ENCODE measurements around the gene DNAJC6.

DNAJC6 gene

DNA sequence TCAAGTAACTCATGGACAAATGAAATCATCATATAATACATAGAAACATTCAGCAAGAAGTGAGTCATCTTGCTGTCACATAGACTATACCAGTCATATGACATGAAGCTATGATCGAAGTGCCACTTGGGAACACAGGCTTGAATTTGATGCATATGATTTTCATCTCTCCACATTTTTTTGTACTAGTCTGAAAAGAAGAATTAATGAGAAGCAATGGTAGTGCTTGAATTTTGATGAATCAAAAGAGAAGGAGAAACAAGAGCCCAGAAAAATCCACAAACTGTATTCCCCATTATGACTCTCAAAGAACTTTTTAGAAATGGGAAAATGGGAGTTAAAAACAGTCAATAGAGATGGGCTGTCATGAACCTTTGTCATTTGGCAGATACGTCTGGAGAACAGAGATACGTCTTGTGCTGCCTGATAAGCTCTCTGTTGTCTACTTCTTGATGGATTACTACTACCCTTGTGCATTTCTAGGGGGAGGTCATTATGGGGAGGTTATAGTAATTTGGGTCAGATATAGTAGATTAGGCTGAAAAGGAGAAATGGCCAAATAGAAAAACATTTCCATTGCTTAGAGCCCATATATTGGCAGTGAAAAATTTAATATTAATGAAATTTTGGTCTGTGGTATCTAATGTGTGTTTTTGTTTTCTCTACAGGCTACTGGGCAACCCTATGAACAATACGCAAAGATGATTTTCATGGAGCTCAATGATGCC lies 103.1 kb downstream of the DNAJC6 start:
- DNase-seq, result no peak

- no peak for DNase-seq
These were observed 103.6 kb downstream of the DNAJC6 start for GRCh38 chr1:65412984-65413375.

- DNase-seq, result no peak
These were observed 105.2 kb downstream of the DNAJC6 start for GRCh38 chr1:65414538-65414937.

- DNase-seq, result no peak
These were observed 107.4 kb downstream of the DNAJC6 start for GRCh38 chr1:65416767-65417166.

DNA sequence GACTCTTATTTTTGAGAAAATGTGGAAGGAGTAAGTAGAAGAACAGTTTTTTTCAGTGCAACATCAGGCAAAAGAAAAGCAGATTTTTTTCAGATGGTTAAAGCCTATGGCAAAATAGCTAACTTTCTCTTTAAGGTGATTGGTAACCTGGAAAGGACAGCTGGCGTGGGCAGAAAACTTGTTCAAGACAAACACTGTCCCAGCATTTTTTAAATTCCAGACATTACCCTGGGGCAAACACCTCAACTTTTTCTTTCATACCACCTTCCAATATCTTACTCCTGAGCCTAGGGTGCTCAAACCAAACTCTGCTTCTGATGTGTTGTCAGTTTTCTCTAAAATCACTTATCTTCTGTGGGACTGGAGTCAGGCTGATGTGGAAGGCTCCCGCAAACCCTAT lies 108.4 kb downstream of the DNAJC6 start:
- DNase-seq, result no peak

- DNase-seq, result no peak
These were observed 109.3 kb downstream of the DNAJC6 start for GRCh38 chr1:65418522-65419185.

DNA sequence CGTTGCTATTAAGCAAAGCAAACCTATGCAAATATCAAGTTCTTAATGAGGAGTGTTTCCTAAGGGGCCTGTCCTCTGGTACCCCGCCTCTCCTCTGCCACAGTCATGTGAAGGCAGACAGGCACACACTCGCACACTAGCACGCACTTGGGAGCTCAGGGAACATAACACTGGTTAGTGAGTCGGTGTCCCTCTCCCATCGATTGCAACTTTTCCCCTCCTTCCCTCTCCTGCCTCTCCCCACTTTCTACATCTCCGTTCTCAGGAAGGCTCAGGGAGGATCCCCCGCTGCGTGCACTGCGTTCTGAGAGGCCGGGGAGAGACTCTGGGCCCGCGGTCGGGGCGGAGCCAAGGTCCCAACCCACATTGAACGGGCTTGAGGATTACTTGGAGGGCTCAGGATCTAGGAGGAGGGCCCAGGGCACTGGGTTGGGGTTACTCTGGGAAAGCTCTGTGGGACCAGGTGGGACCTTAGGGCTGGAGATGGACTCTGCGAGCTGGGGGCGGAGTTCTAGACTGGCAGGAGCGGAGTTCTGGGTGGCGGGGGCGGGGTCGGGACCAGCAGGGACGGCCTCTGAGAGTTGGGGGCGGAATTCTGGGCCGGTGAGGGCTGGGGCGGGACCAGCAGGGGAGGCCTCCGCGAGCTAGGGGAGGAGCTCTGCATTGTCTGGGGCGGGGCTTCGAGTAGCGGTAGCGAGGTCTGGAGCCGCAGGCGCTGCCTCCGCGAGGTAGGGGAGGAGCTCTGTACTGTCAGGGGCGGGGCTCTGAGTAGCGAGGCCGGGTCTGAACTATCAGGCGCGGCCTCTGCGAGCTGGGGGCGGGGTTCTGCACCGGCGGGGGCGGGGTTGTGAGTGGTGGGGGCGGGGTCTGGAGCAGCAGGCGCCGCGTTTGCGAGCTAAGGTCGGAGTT lies 110.6 kb downstream of the DNAJC6 start:
- DNase-seq, result peak; percentile 99

- peak; percentile 99 for DNase-seq
These were observed 111.4 kb downstream of the DNAJC6 start, which contains the start of the genes LEPR and LEPROT for GRCh38 chr1:65420590-65421350. Gene LEPR (plus strand): TSS chr1:65420668. CDS start chr1:65565566, 144,898 bp downstream. Gene LEPROT (plus strand): TSS chr1:65420668. CDS start chr1:65420725, 57 bp downstream.

DNA sequence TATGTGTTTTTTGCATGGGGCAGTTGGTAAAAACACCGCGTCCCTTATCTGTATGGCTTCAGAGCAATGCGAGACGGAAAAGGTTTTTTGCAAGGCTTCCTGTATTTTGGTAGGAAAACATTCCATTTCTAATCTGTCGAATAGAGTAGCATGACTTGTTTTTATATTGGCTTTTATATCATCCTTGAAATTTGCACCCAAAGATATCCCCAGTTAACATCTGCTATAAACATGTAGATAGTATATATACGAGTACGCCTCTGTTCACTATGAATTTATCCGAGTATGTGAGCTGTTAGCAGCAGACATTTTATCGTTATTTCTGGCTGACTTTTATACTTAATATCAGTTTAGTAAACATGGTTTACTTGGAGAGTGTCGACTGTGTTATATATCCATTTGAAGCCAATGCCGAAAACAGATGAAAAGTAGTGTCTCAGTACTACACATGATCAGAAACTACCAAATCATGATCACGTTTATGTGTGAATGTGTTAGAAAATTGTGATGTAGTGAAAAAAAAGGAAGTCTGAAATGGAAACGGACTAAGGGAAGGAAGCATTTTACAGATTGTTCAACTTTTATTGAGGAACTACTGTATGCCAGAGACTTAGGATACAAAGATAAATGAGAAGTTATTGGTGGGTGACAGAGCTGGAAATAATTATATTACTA lies 112.1 kb downstream of the DNAJC6 start:
- DNase-seq, result no peak

DNA sequence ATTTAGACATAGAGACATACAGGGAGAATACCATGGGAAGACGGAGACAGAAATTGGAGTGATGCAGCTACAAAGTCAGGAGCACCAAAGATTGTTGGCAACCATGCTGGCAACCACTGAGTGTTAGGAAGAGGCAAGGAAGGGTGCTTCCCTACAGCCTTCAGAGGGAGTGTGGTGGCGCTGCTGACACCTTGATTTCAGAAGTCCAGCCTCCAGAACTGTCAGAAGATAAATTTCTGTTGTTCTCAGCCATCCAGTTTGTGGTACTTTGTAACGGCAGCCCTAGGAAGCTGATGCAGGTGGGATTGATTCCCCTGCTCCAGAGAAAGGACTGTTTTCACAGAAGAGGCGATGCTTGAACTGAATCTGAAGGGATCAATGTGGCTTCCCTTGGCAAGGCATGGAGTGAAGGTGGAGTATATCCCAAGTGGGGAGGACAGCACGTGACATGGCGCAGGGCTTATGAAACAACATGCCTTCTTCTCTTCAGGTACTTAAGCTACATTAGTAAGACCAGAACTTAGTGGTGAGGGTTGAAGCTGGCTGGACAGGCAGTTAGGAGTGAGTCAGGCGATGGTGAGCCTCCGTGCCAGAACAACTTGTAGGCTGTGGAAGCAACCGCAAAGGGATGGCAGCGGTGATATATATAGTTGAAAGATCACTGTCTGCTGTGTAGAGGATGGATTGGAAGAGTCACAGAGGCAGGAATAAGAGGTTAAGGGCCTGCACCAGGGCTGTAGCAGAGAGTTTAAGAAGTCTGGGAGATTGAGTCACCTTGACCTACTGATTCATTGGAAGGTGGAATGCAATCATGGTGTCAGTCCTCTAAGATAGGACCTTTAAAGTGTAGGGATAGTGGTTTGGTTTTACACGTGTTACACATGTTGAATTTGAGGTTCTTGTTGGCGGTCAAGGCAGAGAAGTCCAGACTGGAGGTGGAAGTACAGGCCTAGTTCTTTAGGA lies 113.2 kb downstream of the DNAJC6 start:
- no peak for DNase-seq

GRCh38 chr1:65423884-65424572 lies 114.7 kb downstream of the DNAJC6 start:
- DNase-seq, result no peak

GRCh38 chr1:65424573-65424889 lies 115.2 kb downstream of the DNAJC6 start:
- DNase-seq, result no peak

GRCh38 chr1:65425006-65425405 lies 115.7 kb downstream of the DNAJC6 start:
- DNase-seq, result no peak

DNA sequence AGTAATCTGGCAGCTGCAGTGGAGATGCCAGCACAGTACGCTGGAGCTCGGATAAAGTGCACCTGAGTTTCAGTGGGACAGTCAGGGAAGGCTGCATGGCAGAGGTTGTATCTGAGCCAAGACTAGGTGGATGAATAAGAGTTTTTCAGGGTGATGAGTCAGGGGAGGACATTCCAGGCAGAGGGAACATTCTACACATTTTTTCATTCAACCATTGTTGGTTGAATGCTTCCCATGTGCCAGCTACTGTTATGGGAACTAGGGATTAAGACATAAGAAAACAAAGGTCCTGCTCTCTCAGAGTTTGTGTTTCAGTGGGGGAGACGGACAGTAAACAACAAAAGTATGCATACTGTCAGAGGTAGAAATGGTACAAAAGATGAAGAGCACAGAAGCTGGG lies 116.4 kb downstream of the DNAJC6 start:
- no peak for DNase-seq

DNA sequence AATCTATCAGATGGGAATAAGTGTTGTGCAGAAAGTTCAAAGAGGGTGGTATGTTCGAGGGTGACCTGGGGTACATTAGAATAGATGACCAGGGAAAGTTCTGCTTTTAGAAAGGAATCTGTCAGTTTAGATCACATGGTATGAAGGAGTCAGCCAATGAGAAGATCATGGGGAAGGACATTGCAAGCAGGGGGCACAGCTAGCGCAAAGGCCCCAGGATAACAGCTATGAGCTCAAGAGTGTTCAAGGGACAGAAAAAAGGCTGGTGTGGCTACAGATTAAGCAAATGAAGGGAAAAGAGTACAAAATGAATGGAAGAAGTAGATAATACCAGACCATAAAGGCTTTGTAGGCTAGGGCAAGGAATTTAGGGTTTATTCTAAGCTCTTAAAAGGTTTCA lies 119.7 kb downstream of the DNAJC6 start:
- no peak for DNase-seq

DNA sequence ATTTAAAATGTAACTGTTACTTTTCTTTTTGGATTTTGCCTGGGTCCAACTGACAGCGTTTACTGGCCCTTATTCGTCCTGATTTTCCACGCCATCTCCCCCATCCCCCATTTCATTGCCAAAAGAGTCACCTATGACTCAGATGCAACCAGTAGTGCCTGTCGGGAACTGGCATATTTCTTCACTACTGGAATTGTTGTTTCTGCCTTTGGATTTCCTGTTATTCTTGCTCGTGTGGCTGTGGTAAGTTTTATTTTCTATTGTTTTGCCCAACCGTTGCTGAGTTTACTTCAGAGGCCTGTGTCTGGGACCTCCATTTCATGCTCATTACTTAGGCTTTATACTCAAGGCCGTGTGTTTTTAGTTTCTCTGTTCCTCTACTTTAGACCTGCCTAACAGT lies 120.5 kb downstream of the DNAJC6 start:
- DNase-seq, result no peak

DNA sequence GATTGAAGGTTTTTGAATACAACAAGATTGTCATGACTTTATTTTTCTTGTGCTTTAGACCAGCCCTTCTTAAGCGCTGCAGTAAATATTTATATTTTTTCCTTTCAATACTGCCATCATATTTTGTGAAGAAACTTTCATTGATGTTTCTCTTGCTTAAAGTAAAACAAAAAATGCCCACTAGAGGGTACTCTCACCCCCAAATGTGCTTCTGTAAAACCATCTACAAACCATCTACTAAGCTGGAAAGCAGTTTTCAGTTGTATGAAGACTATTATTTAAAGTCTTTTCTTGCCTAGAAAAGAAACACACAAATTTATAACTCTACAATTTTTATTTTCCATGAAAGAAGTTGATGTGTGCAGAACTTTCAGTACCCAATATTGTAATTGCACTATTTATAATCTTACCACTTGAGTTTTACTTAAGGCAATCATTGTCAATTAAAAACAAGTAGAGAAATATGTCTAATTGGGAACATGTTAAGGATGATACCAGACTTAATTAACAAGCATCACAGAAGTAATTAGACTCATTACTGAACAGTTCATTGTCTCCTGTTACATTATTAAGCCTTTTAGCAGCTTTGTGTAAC lies 121.9 kb downstream of the DNAJC6 start:
- peak; percentile 27 for DNase-seq

- no peak for DNase-seq
These were observed 123.6 kb downstream of the DNAJC6 start for GRCh38 chr1:65432918-65433317.

DNA sequence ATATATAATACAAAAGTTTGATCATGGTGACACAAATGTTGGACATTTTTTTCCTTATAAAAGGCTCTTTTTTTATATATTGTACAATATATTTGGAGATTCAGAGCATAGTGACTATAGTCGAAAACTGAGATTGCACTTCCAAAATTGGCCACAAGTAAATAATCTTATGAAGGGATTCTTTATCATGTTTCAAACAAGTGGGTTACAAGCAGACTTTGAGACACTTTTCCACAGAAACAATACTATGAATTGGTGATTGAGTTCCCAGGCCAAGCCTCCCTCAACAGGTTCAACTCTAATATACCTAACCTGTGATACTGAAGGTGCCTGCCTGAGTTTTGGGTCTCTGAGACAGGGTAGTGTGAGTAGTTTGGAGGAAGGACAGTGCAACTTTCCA lies 124.9 kb downstream of the DNAJC6 start:
- DNase-seq, result no peak

- no peak for DNase-seq
These were observed 125.4 kb downstream of the DNAJC6 start for GRCh38 chr1:65434760-65435159.

All from NCI-H345 (cell line).